Measurements from ENCODE around the gene RIT2.

Gene RIT2

DNA sequence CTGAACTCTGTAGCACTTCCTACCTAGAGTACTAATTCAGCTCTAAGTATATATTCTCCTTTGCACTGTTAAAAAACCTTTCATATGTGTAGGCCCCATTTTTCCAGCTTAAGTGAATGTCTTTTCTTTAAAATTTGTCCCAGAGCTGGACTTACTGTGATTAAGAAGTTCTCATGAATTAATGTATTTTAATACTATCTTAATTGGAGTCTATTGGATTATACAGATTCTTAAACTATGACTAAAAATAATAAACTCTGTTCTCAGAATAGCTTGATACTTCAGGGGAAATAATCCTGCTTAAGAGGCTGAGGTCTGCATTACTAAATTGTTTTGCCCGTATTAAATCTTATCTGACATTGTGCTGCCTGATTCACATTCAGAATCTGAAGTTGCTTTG is 223.3 kb downstream of the RIT2 start:
- TF ChIP-seq EZH2 (optimal IDR thresholded peaks at IDR 0.05; ENCODE audit: low read depth, low read length) (no peak), EZH2phosphoT487 (IDR thresholded peaks at IDR 0.05; ENCODE audit: low read length) (no peak)
- TF ChIP-seq, protein P1, sequence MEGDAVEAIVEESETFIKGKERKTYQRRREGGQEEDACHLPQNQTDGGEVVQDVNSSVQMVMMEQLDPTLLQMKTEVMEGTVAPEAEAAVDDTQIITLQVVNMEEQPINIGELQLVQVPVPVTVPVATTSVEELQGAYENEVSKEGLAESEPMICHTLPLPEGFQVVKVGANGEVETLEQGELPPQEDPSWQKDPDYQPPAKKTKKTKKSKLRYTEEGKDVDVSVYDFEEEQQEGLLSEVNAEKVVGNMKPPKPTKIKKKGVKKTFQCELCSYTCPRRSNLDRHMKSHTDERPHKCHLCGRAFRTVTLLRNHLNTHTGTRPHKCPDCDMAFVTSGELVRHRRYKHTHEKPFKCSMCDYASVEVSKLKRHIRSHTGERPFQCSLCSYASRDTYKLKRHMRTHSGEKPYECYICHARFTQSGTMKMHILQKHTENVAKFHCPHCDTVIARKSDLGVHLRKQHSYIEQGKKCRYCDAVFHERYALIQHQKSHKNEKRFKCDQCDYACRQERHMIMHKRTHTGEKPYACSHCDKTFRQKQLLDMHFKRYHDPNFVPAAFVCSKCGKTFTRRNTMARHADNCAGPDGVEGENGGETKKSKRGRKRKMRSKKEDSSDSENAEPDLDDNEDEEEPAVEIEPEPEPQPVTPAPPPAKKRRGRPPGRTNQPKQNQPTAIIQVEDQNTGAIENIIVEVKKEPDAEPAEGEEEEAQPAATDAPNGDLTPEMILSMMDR (IDR thresholded peaks at IDR 0.05; ENCODE audit: low read length), result no peak
- no peaks in the 10 kb centered on the region for H4K20me1 ChIP-seq (ENCODE audit: insufficient read depth, low read length)
- H3K27ac ChIP-seq (ENCODE audit: low read length), result no peak overlapping the region
- H3F3A ChIP-seq (ENCODE audit: insufficient read depth, low read length), result no peaks in the 10 kb centered on the region
- no peak overlapping the region for H3K4me2 ChIP-seq (ENCODE audit: low read depth, low read length)
- H2AFZ ChIP-seq (ENCODE audit: low read length), result no peak overlapping the region
- no peaks in the 10 kb centered on the region for H3K4me1 ChIP-seq (ENCODE audit: low read length)
- no peaks in the 10 kb centered on the region for H3K9me3 ChIP-seq (replicated peaks; ENCODE audit: insufficient read depth, low read length)
- H3K9ac ChIP-seq (ENCODE audit: low read length), result no peak overlapping the region
- no peaks in the 10 kb centered on the region for H3K36me3 ChIP-seq (replicated peaks; ENCODE audit: insufficient read depth, low read length)
- no peaks in the 10 kb centered on the region for H3K79me2 ChIP-seq (ENCODE audit: low read length)
- no peak for DNase-seq
- no peaks in the 10 kb centered on the region for H3K27me3 ChIP-seq (replicated peaks; ENCODE audit: insufficient read depth, low read length)
- no peaks in the 10 kb centered on the region for H3K9me2 ChIP-seq (replicated peaks; ENCODE audit: insufficient read depth, low read length)
- H3K4me3 ChIP-seq (ENCODE audit: low read length), result no peak overlapping the region

DNA sequence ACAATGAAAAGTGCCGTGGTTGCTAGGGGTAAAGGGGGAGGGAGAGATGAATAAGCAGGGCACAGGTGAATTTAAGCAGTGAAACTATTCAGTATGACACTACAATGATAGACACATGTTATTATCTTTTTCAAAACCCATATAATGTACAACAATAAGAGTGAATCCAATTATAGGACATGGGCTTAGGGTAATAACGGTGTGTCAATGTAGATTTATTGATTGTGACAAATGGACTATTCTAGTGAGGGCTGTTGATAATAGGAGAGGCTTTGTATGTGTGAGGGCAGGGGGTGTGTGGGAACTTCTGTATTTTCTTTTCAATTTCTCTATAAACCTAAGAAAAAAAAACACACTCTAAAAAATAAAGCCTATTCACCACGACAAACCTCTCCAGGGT is 223.8 kb downstream of the RIT2 start:
- Histone ChIP-seq H3K4me1 (ENCODE audit: low read length) (no peaks in the 10 kb centered on the region), H3K27ac (ENCODE audit: low read length) (no peak overlapping the region), H3K4me3 (ENCODE audit: low read length) (no peak overlapping the region), H3F3A (ENCODE audit: insufficient read depth, low read length) (no peaks in the 10 kb centered on the region), H3K4me2 (ENCODE audit: low read depth, low read length) (no peak overlapping the region), H3K9ac (ENCODE audit: low read length) (no peak overlapping the region), H2AFZ (ENCODE audit: low read length) (no peak overlapping the region), H3K79me2 (ENCODE audit: low read length) (no peaks in the 10 kb centered on the region), H4K20me1 (ENCODE audit: insufficient read depth, low read length) (no peaks in the 10 kb centered on the region), H3K9me3 (replicated peaks; ENCODE audit: insufficient read depth, low read length) (no peaks in the 10 kb centered on the region), H3K9me2 (replicated peaks; ENCODE audit: insufficient read depth, low read length) (no peaks in the 10 kb centered on the region), H3K36me3 (replicated peaks; ENCODE audit: insufficient read depth, low read length) (no peaks in the 10 kb centered on the region), H3K27me3 (replicated peaks; ENCODE audit: insufficient read depth, low read length) (no peaks in the 10 kb centered on the region)
- no peak for DNase-seq
- TF ChIP-seq EZH2phosphoT487 (IDR thresholded peaks at IDR 0.05; ENCODE audit: low read length) (no peak), EZH2 (optimal IDR thresholded peaks at IDR 0.05; ENCODE audit: low read depth, low read length) (no peak)
- TF ChIP-seq, protein P1 (IDR thresholded peaks at IDR 0.05; ENCODE audit: low read length), result no peak

DNA sequence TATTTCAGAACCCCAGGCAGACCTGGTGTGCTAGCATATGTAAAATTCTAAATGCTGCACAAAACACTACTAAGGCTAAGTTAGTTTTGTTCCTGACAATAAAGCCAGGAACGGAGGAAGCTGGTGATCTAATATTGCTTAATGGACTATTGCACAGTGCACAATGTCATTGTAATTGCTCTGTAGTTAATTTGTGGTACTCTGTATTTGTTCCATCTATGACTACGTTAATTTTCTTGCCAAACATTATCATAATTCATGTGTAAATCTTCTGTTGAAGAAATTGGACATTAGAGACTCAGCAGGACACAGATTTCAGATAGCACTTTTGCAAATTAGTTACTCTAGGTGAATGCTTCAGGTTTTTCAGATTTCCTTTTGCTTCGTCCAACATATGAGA is 232.3 kb downstream of the RIT2 start:
- H4K20me1 ChIP-seq (ENCODE audit: insufficient read depth, low read length), result no peaks in the 10 kb centered on the region
- H3K36me3 ChIP-seq (replicated peaks; ENCODE audit: insufficient read depth, low read length), result no peaks in the 10 kb centered on the region
- no peaks in the 10 kb centered on the region for H3F3A ChIP-seq (ENCODE audit: insufficient read depth, low read length)
- no peak overlapping the region for H3K9ac ChIP-seq (ENCODE audit: low read length)
- no peaks in the 10 kb centered on the region for H3K9me3 ChIP-seq (replicated peaks; ENCODE audit: insufficient read depth, low read length)
- no peaks in the 10 kb centered on the region for H3K4me1 ChIP-seq (ENCODE audit: low read length)
- H3K9me2 ChIP-seq (replicated peaks; ENCODE audit: insufficient read depth, low read length), result no peaks in the 10 kb centered on the region
- no peaks in the 10 kb centered on the region for H3K79me2 ChIP-seq (ENCODE audit: low read length)
- no peak for TF ChIP-seq EZH2 (optimal IDR thresholded peaks at IDR 0.05; ENCODE audit: low read depth, low read length)
- no peak for TF ChIP-seq EZH2phosphoT487 (IDR thresholded peaks at IDR 0.05; ENCODE audit: low read length)
- TF ChIP-seq, protein P1 (IDR thresholded peaks at IDR 0.05; ENCODE audit: low read length), result no peak
- no peak overlapping the region for H3K4me3 ChIP-seq (ENCODE audit: low read length)
- no peak overlapping the region for H3K4me2 ChIP-seq (ENCODE audit: low read depth, low read length)
- no peaks in the 10 kb centered on the region for H3K27me3 ChIP-seq (replicated peaks; ENCODE audit: insufficient read depth, low read length)
- H2AFZ ChIP-seq (ENCODE audit: low read length), result no peak overlapping the region
- DNase-seq, result no peak
- no peak overlapping the region for H3K27ac ChIP-seq (ENCODE audit: low read length)
